SK-N-MC (cell line): ENCODE data around the gene JAZF1.

Experiments used
- EZH2 ChIP-seq: fragments of 200-600 bp; sonication (generic); IDR thresholded peaks from one replicate; pipeline ENCODE4 v1.6.1; 2017; ENCODE audit warnings: antibody characterized with exemption
- FOXP2 ChIP-seq: optimal IDR thresholded peaks from 2 replicates; pipeline ENCODE3; 2011; ENCODE audit warnings: mild to moderate bottlenecking, moderate library complexity; ENCODE audit not compliant: insufficient read depth; ENCODE audit errors: extremely low read length, control extremely low read depth
- POLR2AphosphoS5 ChIP-seq: IDR thresholded peaks from 2 replicates; pipeline ENCODE4 v1.6.1; 2012; ENCODE audit warnings: mild to moderate bottlenecking, low read depth, low read length, borderline replicate concordance

GRCh38 chr7:27991006-27991528 lies 189.5 kb downstream of the JAZF1 start:
- TF ChIP-seq EZH2 (no peak), POLR2AphosphoS5 (no peak), FOXP2 (no peak)
